Thoracic aorta (tissue), 2 donors: ENCODE data around the gene RPL23. TPM values are rescaled to one million over a fixed set of nuclear protein-coding genes. Genes with fewer than 3 reads are reported as not detected.
A peak's percentile ranks its signal among the peaks of the same experiment; 100 is the strongest.

Experiments
- ATAC-seq: fragments of 150-250 bp; one replicate; pipeline ENCODE4 v1.8.0; 2017; ENCODE audit warnings: low read depth; ENCODE audit not compliant: insufficient number of reproducible peaks, low FRiP score
- DNase-seq: peaks from one replicate; pipeline ENCODE4 v3.0.0-alpha.2; 2020; ENCODE audit warnings: low spot score
- H3K27ac ChIP-seq, 2 donors: fragments of 200-600 bp; sonication (generic); 1 replicate in 1 of 2; 2 replicates in 1 of 2; pipeline ENCODE4 v1.5.1; 2016; ENCODE audit warnings: mild to moderate bottlenecking in 2 of 2, moderate library complexity in 2 of 2
- H3K27me3 ChIP-seq: fragments of 200-600 bp; sonication (generic); replicated peaks from 2 replicates; pipeline ENCODE4 v1.6.0; 2016; ENCODE audit warnings: mild to moderate bottlenecking; ENCODE audit not compliant: insufficient read depth
- H3K36me3 ChIP-seq: fragments of 200-600 bp; sonication (generic); one replicate; pipeline ENCODE4 v1.5.1; 2016
- H3K4me1 ChIP-seq, 2 donors: fragments of 200-600 bp; sonication (generic); 1 replicate in 1 of 2; 2 replicates in 1 of 2; pipeline versions ENCODE4 v1.5.1 to v1.6.0; 2016; ENCODE audit warnings: low read depth in 2 of 2, mild to moderate bottlenecking in 1 of 2; ENCODE audit not compliant: control insufficient read depth in 1 of 2
- H3K4me3 ChIP-seq: fragments of 200-600 bp; sonication (generic); 2 replicates; pipeline ENCODE4 v1.5.1; 2016; ENCODE audit warnings: mild to moderate bottlenecking
- H3K9me3 ChIP-seq: fragments of 200-600 bp; sonication (generic); 2 replicates; pipeline ENCODE4 v1.5.1; 2016
- total RNA-seq, 2 donors: library from RNA; depleted of rRNA; stranded (reverse); fragments of >200 nt; gene quantifications; one replicate each; pipeline versions ENCODE4 v1.1.0 to v1.2.3, GENCODE V29; 2016
- TF ChIP-seq, protein P1 (sequence below): fragments of 200-600 bp; sonication (generic); IDR thresholded peaks from one replicate; pipeline ENCODE4 v1.5.1; 2019; ENCODE audit warnings: antibody characterized with exemption

Gene RPL23
- total RNA-seq, 2 donors from 2014 or later, result 870 to 981 TPM

GRCh38 chr17:38893113-38893512 is 39.6 kb upstream of the RPL23 start:
- Histone ChIP-seq H3K27me3 (no peaks in the 10 kb centered on the region), H3K36me3 (peaks cover 43% of the 10 kb centered on the region), H3K27ac (peak overlapping the region; percentile 36 to 46), H3K9me3 (no peaks in the 10 kb centered on the region), H3K4me1 (peaks cover 38 to 64% of the 10 kb centered on the region in 2 donors), H3K4me3 (no peak overlapping the region)
- TF ChIP-seq, protein P1, sequence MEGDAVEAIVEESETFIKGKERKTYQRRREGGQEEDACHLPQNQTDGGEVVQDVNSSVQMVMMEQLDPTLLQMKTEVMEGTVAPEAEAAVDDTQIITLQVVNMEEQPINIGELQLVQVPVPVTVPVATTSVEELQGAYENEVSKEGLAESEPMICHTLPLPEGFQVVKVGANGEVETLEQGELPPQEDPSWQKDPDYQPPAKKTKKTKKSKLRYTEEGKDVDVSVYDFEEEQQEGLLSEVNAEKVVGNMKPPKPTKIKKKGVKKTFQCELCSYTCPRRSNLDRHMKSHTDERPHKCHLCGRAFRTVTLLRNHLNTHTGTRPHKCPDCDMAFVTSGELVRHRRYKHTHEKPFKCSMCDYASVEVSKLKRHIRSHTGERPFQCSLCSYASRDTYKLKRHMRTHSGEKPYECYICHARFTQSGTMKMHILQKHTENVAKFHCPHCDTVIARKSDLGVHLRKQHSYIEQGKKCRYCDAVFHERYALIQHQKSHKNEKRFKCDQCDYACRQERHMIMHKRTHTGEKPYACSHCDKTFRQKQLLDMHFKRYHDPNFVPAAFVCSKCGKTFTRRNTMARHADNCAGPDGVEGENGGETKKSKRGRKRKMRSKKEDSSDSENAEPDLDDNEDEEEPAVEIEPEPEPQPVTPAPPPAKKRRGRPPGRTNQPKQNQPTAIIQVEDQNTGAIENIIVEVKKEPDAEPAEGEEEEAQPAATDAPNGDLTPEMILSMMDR, result no peak
- no peak for ATAC-seq
- no peak for DNase-seq

- Histone ChIP-seq H3K27me3 (no peaks in the 10 kb centered on the region), H3K36me3 (peaks cover 45% of the 10 kb centered on the region), H3K4me3 (no peak overlapping the region), H3K4me1 (peaks cover 36 to 64% of the 10 kb centered on the region in 2 donors), H3K9me3 (no peaks in the 10 kb centered on the region), H3K27ac (no peak overlapping the region)
- TF ChIP-seq, protein P1, result no peak
- no peak for DNase-seq
- no peak for ATAC-seq
Observed at GRCh38 chr17:38892620-38893019, 39.1 kb upstream of the RPL23 start.

DNA sequence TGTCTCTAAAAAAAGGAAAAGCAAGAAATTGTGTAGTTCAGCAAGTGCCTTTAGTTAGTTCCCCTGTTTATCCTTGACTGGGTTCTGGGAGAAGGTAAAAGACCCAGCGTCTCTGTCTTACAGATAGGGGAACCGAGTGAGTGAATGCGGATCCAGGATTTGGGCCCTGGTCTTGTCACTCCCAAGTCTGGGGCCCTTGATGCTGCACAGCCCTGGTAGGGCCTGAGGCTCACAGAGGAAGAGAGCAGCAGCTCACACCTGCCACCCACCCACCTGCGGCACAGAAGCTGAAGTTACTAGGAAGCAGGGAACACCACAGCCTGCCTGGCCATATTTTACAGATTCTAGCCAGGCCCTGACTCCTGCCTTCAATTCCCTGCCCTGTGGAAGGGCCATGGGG is 38.6 kb upstream of the RPL23 start:
- Histone ChIP-seq H3K9me3 (no peaks in the 10 kb centered on the region), H3K4me1 (peaks cover 31 to 64% of the 10 kb centered on the region in 2 donors), H3K36me3 (peaks cover 45% of the 10 kb centered on the region), H3K4me3 (no peak overlapping the region), H3K27ac (no peak overlapping the region), H3K27me3 (no peaks in the 10 kb centered on the region)
- TF ChIP-seq, protein P1, result no peak
- DNase-seq (no peak), ATAC-seq (no peak)

DNA sequence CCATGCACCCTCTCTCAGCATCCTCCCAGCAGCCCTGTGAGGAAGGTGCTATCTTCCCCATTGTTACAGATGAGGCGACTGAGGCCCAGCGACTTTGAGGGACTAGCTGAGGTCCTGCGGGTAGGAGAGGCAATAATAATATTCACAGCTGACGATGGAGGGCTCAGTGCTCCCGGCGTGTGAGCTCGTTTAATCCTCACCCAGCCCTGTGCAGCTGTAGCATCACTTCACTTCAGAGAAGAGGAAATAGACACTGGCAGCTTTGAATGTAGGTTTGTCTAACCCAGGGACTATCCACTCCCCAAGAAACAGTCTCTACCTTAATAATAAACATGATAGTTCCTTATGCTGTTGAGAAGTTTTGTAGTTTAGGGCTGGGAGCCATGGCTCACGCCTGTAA is 37.9 kb upstream of the RPL23 start:
- Histone ChIP-seq H3K4me3 (no peak overlapping the region), H3K4me1 (peaks cover 29 to 64% of the 10 kb centered on the region in 2 donors), H3K9me3 (no peaks in the 10 kb centered on the region), H3K36me3 (peaks cover 43% of the 10 kb centered on the region), H3K27me3 (no peaks in the 10 kb centered on the region), H3K27ac (no peak overlapping the region)
- DNase-seq (no peak), ATAC-seq (no peak)
- TF ChIP-seq, protein P1, result no peak

GRCh38 chr17:38890410-38890746 is 36.9 kb upstream of the RPL23 start:
- Histone ChIP-seq H3K27ac (peak overlapping the region in 1 of 2 donors; percentile 43), H3K9me3 (no peaks in the 10 kb centered on the region), H3K36me3 (peaks cover 35% of the 10 kb centered on the region), H3K27me3 (no peaks in the 10 kb centered on the region), H3K4me1 (peaks cover 33 to 64% of the 10 kb centered on the region in 2 donors), H3K4me3 (no peak overlapping the region)
- ATAC-seq (no peak), DNase-seq (no peak)
- TF ChIP-seq, protein P1, result no peak
